GM18519 (cell line): ENCODE results near the gene CALHM3.

Experiments
- ATAC-seq: cut with Tn5 transposase; IDR thresholded peaks from one replicate; pipeline ENCODE4 v1.9.1; 2021; ENCODE audit warnings: mild to moderate bottlenecking, moderate library complexity; ENCODE audit not compliant: unreplicated experiment, low FRiP score

Gene CALHM3

DNA sequence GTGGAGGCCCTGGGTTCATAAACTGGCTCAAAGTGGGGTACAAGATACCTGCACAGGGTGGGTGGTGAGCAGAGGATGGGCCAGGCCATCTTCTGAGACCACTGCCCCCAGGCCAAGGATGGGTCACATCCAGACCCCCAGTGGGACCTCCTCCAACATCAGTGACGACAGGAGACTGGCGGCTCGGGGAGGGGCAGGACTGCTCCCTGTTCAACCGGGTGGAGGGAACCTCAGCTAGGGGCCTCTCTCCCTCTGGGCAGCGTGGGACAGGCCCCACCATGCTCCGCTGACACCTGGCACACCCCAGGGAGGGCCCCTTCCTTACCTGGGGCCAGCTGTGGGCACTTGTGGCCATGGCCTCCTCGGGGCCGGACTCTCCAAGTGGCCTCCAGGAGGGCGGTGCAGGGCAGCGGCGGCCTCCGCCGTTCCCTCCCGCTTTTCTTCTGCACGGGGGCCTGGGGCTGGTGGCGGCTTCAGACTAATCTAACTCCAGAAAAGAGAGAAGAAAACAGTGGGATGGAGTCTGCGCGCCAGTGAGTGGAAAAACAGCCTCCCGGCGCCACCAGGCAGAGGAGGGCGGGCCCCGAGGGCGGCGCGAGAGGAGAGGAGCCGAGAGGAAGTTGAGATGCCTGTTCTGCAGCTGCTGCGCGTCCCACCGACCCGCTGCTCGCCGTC, 27.1 kb downstream of the CALHM3 start, which contains the start of gene CALHM2:
CALHM2 (minus strand) TSS at position 540 of the 675 bp plus-strand sequence. CDS start 2,429 bp downstream, outside the sequence.
- ATAC-seq: no peak

DNA sequence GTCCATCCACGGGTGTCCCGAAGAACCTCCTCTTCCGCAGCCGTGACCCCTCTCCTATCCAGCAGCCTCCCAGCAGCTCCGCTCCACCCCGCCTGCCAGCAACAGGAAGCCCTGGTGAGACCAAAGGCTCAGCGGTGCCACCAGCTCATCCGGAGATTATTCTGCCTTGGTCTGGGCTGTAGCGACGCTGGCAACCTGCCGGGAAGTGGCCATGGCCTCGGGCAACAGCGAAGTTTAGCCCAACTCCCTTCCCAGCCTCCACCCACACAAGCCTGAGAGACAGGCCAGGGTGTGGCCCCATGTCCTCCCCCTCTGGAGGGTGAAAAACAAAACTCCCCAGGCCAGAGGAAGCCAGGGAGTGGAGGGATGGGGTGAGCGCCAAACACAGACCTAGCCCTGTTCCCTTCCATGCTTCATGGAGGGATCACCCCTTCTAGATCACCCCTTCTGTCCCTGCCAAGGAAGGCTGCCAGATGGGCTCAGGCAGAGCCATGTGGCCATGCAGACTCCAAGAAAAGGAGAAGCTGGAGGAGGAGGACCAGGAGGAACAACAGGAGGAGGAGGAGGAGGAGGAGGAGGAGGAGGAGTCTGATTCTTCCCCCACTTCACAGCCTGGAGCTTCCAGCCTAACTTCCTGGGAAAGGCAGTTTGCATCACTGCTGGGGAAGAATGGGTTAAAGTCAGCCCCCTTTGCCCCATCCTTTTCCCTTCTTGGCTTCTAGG, 27.8 kb downstream of the CALHM3 start:
- ATAC-seq: no peak

DNA sequence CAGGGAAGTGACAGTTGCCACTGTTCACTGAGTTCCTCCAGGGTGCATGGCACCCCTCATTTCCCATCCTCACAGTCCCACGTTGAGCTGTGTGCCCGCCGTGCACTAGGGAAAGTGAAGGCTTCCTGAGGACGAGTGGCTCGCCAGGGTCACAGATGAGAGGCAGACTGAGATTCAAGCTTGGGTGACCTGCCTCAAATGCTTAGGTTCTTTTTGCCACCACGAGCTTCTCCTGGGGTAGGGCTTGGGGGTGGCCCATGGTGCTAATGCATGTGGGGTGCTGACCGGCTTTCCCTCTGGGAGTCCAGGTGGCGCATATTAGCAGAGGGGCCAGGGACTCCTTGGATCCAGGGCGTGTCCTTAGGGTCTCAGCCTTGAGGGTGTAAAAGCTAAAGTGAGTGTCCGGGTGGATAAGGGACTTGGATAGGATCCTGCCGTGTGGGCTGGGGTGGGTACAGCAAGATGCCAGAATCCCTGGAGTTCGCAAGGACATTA, 28.8 kb downstream of the CALHM3 start:
- no peak for ATAC-seq

DNA sequence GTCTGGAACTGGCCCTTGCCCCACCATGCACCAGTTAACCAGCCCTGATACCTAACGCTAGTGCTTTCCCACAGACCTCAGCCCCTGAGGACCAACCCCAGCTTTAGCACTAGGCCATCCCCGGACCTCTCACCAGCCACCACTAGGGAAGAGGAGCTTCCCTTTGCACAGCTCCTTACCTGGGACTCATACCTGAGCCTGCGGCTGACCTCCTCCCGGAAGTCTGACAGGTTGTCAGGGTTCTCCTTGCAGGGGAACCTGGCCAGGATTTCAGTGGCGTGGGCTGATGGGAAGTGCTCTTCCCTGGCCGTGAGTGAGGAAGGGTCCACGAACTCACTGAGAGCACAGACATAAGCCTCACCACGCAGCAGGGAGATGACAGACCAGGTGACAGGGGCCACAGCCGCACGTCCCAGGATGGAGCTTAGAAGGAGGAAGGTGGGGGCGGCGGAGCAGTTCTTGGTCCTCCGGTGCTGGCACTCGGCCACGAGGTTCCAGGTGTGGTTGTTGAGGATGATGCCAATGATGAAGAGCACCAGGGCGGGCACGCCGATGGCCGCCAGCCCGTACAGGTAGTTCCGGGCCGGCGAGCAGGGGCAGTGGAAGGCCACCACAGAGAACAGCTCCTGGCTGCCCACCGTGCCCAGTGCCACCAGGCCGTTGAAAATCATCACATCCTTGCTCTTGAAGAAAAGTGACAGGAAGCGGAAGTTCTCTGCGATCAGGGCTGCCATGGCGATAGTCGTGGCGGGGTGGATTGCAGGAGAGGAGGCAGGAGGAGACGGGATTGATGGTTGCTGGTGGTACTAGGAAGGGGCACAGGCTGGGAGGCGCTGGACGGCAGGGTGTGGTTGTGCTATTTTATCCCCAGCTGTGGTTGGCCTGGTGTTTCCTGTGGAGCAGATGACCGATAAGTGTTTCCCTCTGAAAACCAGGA, 29.6 kb downstream of the CALHM3 start:
- ATAC-seq: no peak

DNA sequence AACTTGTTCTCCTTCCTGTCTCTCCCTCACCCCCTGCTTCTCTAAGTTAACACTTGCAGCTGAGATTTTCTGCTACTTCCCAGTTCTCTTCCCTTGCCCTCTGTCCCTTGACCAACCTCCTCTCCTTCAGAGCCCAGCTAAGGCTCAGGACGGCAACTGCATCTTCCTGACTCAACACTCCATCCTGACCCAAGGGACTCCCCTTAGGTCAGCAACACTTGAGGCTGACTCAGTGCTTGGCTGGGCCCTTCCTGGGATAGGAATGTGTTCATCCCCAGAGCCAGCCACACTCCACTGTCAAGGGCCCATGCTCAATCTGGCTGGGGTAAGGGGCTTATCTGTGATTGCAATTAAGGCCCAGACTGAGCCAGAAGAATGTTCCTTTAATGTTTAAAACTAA, 30.3 kb downstream of the CALHM3 start:
- no peak for ATAC-seq

DNA sequence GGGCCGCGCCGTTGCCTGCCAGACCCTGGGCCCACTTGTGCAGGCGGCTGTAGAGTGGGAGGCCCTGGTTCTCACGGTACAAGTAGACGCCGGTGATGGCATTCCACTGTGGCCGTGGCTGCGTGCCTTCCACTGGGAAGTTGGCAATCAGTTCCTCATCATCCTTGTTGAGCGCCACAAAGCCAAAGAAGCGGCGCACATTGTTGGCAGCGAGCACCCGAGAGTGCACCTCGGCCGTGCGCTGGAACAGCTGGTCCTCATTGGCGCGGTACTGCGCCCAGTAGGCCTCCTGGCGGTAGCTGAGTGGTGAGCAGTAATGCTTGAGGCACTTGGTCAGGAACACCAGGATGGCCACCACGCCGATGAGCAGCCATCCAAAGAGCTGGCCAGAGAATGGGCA, 31.9 kb downstream of the CALHM3 start:
- no peak for ATAC-seq

DNA sequence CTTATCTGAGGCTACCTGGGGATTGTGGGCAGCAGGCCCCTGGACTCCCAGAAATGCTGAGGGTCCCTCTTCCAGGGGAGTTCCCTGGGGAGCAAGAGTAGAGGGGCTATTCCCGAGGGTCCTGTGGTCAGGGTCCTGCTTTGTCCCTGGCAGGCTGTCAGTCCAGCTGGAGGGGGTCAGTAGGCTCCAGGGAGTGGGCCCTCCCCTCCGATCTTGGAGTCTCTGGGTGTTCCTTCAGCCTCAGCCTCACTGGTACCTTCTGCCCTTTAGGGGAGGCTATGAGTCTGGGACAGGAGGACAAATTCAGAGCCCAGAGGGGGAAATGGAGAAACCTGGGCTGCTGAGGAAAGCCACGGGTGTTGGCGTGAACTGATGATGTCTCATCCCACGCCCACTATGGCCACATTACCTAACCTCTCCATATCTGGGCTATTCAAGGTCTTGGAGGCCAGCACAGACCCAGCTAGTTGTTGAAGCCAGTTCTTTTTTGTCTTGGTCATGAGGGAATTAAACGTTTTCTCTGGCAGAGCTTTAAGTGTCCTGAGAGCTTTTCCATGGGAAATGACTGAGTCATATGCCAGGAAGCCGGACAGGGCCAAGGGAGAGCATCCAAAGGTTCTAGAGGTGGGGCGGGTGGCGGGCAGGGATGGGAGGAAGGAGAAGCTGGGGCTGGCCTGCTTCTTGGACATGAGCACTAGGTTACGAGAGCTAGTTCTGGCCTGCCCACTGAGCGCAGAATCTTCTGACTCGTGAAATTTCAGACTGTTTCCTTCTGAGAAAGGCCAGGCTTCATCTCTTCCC, 33.1 kb downstream of the CALHM3 start:
- ATAC-seq: no peak

DNA sequence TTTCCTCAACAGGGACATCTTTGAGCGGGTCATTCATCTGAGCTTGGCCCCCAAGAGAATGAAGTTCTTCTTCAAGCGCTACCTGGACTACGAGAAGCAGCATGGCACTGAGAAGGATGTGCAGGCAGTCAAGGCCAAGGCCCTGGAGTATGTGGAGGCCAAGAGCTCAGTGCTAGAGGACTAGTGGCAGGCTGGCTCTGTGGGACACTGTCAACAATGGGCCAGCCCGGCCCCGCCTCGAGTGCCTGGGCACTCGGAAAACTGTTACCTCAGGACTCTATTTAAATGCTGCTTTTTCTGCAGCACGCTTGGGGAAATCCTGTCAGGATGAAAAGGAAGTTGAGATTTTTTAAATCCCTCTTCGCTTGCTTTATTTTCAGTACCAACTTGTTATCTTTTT, 33.7 kb downstream of the CALHM3 start:
- no peak for ATAC-seq

DNA sequence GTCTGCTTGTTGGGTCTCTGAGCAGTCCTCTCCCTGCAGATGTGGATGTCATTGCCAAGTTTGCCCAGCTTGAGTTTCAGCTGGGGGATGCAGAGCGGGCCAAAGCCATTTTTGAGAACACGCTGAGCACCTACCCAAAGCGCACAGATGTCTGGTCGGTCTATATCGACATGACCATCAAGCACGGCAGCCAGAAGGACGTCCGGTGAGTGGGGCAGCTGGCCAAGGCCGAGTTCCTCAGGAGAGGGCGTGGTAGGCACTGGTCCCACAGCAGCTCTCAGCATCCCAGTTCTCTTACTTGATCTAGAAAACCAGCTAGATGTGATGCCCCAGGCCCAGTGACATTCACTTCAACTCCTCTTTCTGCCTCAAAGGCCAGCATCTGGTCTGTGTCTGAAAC, 34.6 kb downstream of the CALHM3 start:
- ATAC-seq: no peak

DNA sequence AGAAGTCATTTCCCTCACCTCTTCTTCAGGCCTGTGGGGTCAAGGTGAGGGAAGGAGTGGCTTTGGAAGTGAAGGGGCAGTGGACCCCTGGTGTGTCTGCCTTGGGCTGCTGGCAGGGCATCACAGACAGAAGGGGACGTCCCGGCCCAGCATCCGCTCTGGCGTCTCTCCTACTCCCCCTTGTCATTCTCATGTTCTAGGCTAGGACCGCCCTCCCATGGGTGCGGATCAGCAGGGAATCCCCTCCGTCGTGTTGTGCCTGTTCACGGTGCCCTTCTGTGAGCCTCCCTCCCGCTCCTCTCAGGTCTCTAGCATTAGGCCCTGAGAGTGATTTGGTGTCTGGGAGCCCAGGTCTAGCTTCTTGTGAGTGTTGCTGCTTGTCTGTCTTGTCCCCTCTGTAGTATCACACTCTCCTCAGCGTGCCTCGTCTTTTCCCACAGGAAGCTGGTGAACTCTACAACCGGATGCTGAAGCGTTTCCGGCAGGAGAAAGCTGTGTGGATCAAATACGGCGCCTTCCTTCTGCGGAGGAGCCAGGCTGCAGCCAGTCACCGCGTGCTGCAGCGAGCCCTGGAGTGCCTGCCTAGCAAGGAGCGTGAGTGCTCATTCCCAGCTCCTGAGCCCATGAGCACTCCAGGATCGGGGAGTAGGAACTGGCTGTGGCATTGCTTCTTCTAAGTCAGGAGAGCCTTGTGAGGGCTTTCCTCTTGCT, 35.4 kb downstream of the CALHM3 start:
- ATAC-seq: no peak

DNA sequence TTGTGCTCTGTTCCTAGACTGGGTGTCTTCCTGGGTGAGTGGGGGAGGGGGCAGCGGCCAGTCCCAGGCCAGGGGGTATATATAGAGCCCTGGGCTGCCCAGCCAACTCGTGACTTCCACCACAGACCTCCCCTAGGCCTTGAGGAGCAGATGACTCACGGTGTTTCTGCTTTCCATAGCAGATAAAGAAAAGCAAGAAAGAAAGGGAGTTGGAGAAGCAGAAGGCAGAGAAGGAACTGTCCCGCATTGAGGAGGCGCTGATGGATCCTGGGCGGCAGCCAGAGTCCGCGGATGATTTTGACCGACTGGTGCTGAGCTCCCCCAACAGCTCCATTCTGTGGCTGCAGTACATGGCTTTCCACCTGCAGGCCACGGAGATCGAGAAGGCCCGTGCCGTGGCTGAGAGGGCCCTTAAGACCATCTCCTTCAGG, 37.0 kb downstream of the CALHM3 start:
- no peak for ATAC-seq

DNA sequence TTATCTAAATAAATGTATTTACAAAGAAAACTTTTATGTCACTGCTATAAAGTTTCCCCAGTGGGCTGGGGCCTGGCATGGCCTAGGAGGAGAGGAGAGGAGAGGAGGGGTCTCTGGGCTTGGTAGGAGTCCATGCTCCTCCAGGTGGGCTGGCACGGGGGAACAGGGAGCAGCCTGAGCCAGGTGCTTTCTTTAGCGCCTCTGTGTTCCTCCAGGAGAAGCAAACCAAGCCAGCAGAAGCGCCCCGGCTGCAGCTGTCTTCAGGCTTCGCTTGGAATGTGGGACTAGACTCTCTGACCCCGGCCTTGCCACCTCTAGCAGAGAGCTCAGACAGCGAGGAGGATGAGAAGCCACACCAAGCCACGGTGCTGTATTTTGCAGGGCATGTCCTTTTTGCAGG, 37.4 kb downstream of the CALHM3 start:
- no peak for ATAC-seq

DNA sequence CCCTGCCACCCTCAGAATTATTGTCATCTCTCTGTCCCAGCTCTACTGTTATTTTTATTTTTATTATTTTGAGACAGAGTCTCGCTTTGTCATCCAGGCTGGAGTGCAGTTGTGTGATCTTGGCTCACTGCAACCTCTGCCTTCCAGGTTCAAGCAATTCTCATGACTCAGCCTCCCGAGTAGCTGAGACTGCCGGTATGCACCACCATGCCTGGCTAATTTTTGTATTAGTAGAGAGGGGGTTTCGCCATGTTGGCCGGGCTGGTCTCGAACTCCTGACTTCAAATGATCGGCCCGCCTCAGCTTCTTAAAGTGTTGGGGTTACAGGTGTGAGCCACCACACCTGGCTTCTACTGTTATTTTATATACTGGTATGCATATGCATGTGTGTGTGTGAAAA, 37.8 kb downstream of the CALHM3 start:
- no peak for ATAC-seq

DNA sequence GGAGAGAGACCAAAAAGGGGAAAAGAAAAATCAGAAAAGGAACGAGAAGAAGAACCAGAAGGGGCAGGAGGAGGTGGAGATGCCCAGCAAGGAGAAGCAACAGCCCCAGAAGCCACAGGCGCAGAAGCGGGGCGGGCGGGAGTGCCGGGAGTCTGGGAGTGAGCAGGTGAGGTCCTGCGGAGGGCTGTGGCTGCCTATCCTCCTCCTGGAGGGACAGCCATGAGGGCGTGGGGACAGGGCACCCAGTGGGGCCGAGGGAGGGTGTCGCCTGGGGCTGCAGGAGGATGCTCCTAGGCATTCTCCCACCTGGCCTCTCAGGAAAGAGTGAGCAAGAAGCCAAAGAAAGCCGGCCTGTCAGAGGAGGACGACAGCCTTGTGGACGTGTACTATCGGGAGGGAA, 38.6 kb downstream of the CALHM3 start:
- ATAC-seq: no peak

DNA sequence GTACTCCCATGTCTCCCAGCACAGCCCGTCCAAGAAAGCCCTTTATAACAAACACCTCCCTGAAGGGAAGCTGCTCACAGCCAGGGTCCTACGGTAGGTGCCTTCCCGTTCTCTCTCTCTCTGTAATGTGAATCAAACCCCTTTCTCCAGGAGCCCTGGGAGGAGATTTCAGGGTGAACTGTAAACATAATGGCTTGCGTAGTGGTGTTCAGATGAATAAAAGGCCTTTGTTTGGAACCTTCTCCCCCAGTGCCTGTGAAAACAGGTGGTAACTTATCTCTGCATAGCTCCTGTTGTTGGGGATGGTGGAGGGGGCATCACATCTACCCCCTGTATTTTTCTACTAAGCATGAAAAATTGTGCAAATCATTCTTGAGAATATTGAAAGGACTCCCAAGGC, 39.3 kb downstream of the CALHM3 start:
- ATAC-seq: no peak

DNA sequence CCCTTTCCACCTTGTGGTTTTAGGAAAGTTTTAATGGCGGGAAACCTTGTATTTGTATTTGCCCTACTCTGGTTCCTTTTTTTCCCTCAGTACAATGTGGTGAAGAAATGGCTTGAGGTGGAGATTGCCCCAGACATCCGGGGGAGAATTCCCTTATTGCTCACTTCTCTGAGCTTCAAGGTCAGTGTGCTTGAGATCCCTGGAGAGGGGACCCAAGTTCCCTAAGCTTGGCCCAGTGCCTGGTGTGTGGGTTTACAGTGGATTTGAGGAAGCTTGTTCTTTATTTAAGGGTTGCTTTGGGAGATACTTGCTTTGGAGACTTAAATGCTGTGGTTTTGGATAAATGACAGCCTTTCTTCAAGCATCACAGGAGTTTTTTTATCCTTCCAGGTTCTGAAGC, 45.2 kb downstream of the CALHM3 start:
- no peak for ATAC-seq

DNA sequence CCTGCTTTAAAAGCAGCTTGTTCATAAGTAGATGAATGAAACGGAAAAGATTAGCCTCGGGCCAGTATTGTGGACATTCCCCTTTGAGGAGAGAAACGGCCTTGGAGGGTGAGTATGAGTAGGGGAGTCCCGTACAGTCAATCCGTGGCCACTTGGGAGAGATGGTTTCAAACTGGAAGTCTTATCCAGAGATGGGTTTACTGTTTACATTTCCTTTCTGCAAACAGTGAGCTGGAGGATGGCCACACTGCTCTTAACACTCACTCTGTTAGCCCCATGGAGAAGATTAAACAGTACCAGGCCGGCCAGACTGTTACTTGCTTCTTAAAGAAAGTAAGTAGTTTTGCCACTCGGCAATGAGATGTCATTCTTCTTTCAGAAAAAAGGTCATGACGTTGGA, 47.1 kb downstream of the CALHM3 start:
- no peak for ATAC-seq

DNA sequence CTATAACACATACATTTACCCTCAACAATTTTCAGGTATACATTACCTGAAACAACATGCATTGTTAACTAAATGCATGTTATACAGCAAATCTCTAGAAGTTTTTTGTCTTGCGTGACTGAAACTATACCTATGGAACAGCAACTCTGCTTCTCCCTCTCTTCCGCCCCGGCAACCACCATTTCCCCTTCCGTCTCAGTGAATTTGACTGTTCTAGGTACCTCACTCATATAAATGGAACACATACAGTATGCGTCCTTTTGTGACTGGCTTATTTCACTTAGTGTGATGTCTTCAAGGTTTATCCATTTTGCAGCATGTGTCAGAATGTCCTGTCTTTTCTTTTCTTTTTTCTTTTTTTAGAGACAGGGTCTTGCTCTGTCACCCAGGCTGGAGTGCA, 49.4 kb downstream of the CALHM3 start:
- no peak for ATAC-seq

DNA sequence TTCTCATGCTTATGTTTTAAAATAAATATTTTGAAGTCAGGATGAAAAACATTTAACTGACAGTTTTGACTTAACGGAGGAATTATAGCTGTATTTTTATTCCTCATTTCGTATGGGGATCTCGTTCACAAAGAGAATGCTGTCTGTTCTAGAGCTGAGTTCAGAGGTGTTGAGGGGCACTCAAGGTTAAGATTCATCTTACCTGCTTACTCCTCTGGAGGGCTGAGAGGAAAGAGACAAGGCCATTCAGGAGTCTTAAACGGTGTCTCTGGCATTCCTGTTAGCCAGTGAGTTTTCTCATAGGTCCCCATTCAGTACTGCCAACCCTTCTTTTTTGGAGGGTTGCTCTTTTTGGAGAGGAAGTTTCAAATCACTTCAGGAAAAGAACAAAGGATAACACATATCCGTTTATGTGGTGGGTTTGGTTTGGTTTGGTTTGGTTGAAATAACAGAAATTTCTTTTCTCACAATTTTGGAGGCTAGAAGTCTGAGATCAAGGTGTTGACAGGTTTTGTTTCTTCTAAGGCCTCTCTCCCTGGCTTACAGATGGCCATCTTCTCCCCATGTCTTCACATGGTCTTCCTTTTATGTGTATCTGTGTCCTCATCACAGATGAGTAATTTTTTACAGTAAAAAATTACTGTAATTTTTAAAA, 49.9 kb downstream of the CALHM3 start:
- ATAC-seq: no peak
